Measurements from ENCODE around the gene RUFY4. TPM values are rescaled to one million over a fixed set of nuclear protein-coding genes. Genes with fewer than 3 reads are reported as not detected.

The RUFY4 gene
- polyA plus RNA-seq, 1 donor (not counting 4 experiments of a cell fraction or from before 2014, with no cell fraction given), result not detected

DNA sequence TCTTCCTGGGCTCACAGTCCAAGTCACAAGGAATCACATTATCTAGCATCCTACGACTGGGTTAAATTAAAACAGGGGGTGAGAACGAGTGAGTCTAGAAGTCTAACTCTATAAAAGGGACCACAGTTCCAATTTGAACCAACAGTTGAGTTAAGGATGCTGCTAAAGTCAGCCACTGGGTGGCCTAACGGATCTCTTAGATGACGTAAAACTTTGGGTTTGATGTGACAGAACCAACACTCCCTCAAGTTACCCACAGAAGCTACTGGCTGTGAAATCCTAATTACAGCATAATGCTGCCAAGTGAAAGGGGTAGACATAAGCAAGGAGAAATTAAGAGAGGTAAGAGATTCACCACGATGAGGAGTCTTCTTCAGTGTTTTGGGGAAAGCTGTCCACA, 32.7 kb upstream of the RUFY4 start:
- no peaks in the 10 kb centered on the region for H4K20me1 ChIP-seq (ENCODE audit: control insufficient read depth, extremely low read depth, insufficient read depth, low read length)
- H2AFZ ChIP-seq (ENCODE audit: control insufficient read depth, low read length), result no peak overlapping the region
- H3K4me3 ChIP-seq (ENCODE audit: control insufficient read depth in 2 of 3, extremely low read depth in 1 of 3, insufficient read depth in 2 of 3, low read depth in 1 of 3, low read length in 3 of 3), result no peak overlapping the region
- FAIRE-seq (peak; percentile 57), DNase-seq (ENCODE audit: low read depth, low spot score) (no peak)
- H3K9me1 ChIP-seq (ENCODE audit: control insufficient read depth, extremely low read depth, insufficient read depth, low read length), result no peaks in the 10 kb centered on the region
- no peaks in the 10 kb centered on the region for H3K79me2 ChIP-seq (ENCODE audit: control insufficient read depth, insufficient read depth, low read length)
- peaks cover 29% of the 10 kb centered on the region for H3K4me1 ChIP-seq (ENCODE audit: control insufficient read depth, extremely low read depth, insufficient read depth, low read length)
- no peak overlapping the region for H3K9ac ChIP-seq (ENCODE audit: control insufficient read depth, extremely low read depth, insufficient read depth, low read length)
- H3K36me3 ChIP-seq (ENCODE audit: control insufficient read depth in 2 of 2, extremely low read depth in 1 of 2, insufficient read depth in 2 of 2, low read length in 2 of 2), result no peaks in the 10 kb centered on the region
- TF ChIP-seq CTCF (optimal IDR thresholded peaks at IDR 0.05 in 1 of 3, IDR thresholded peaks at IDR 0.05 in 1 of 3, conservative IDR thresholded peaks at IDR 0.05 in 1 of 3; ENCODE audit: extremely low read depth in 1 of 3, insufficient read depth in 2 of 3, low read length in 3 of 3) (peak in 1 of 3 experiments; percentile 9), EZH2 (IDR thresholded peaks at IDR 0.05; ENCODE audit: low read length) (no peak)
- dilution Hi-C loops (cut with MboI; ENCODE audit: extremely low pct_ligation_motif_present, low sequenced_read_pairs), result no loop called here
- H3K27me3 ChIP-seq (ENCODE audit: control insufficient read depth, extremely low read depth, insufficient read depth, low read length), result peaks cover 52% of the 10 kb centered on the region
- H3K27ac ChIP-seq (ENCODE audit: control insufficient read depth, insufficient read depth, low read length), result no peak overlapping the region
- no peaks in the 10 kb centered on the region for H3K9me3 ChIP-seq (ENCODE audit: control insufficient read depth, low read depth, low read length)
- H3K4me2 ChIP-seq (ENCODE audit: control insufficient read depth, extremely low read depth, insufficient read depth, low read depth, low read length), result no peak overlapping the region

DNA sequence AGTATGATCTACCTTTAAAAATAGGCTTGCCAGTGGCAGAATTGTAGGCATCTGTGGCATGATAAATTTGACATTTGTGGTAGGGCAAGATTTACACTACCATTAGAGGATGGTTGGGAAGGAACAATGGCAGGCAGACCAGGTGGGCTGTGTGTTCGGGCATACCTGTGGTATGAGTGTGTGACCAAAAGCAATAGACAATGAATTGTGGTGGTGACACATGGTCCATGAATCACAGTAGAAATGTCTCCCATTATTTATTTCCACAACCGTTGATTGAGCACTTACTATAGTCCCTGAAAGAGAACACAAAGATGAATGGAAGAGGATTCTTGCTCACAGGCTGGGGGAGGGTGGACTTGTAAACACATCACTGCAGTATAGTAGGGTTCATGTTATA, 29.9 kb upstream of the RUFY4 start:
- peak; percentile 99 for FAIRE-seq
- Histone ChIP-seq H3K79me2 (ENCODE audit: control insufficient read depth, insufficient read depth, low read length) (no peaks in the 10 kb centered on the region), H3K36me3 (ENCODE audit: control insufficient read depth in 2 of 2, extremely low read depth in 1 of 2, insufficient read depth in 2 of 2, low read length in 2 of 2) (no peaks in the 10 kb centered on the region), H3K9me3 (ENCODE audit: control insufficient read depth, low read depth, low read length) (no peaks in the 10 kb centered on the region), H3K4me1 (ENCODE audit: control insufficient read depth, extremely low read depth, insufficient read depth, low read length) (peaks cover 16% of the 10 kb centered on the region), H2AFZ (ENCODE audit: control insufficient read depth, low read length) (no peak overlapping the region), H3K27ac (ENCODE audit: control insufficient read depth, insufficient read depth, low read length) (no peak overlapping the region), H3K4me2 (ENCODE audit: control insufficient read depth, extremely low read depth, insufficient read depth, low read depth, low read length) (peak overlapping the region; percentile 46), H3K9me1 (ENCODE audit: control insufficient read depth, extremely low read depth, insufficient read depth, low read length) (no peaks in the 10 kb centered on the region), H3K4me3 (ENCODE audit: control insufficient read depth in 2 of 3, extremely low read depth in 1 of 3, insufficient read depth in 2 of 3, low read depth in 1 of 3, low read length in 3 of 3) (no peak overlapping the region), H3K9ac (ENCODE audit: control insufficient read depth, extremely low read depth, insufficient read depth, low read length) (no peak overlapping the region), H4K20me1 (ENCODE audit: control insufficient read depth, extremely low read depth, insufficient read depth, low read length) (no peaks in the 10 kb centered on the region), H3K27me3 (ENCODE audit: control insufficient read depth, extremely low read depth, insufficient read depth, low read length) (peaks cover 61% of the 10 kb centered on the region)
- DNase-seq (ENCODE audit: low read depth, low spot score), result peak; percentile 88
- TF ChIP-seq EZH2 (IDR thresholded peaks at IDR 0.05; ENCODE audit: low read length) (no peak), CTCF (optimal IDR thresholded peaks at IDR 0.05 in 1 of 3, IDR thresholded peaks at IDR 0.05 in 1 of 3, conservative IDR thresholded peaks at IDR 0.05 in 1 of 3; ENCODE audit: extremely low read depth in 1 of 3, insufficient read depth in 2 of 3, low read length in 3 of 3) (no peak)
- dilution Hi-C loops (cut with MboI; ENCODE audit: extremely low pct_ligation_motif_present, low sequenced_read_pairs), result no loop called here
